Stimulated activated CD8-positive, alpha-beta memory T cell treated with anti-CD3 and anti-CD28 coated beads, Interleukin-12 subunit alpha, Interleukin-12 subunit beta, amount 100 ng/mL, for 1 hour (primary cell): Measurements from ENCODE around the gene OAS3.

ENCODE experiments used
- DNase-seq: peaks from one replicate; pipeline ENCODE4 v3.0.0-alpha.2; 2020; ENCODE audit warnings: low read depth

The OAS3 gene

GRCh38 chr12:113016796-113017195, 78.5 kb downstream of the OAS3 start:
- DNase-seq = no peak

- DNase-seq = no peak
Measured at GRCh38 chr12:113019025-113019424, 80.8 kb downstream of the OAS3 start.

- DNase-seq = no peak
Measured at GRCh38 chr12:113021500-113021899, 83.2 kb downstream of the OAS3 start.
